GM21825 (cell line): ENCODE measurements around the gene DNAH10.
"Not testable (repeated sequence)": the region's sequence is repeated elsewhere in the genome, so short reads cannot be mapped to it uniquely, and the experiment has no call there.

Experiments used
- ATAC-seq: cut with Tn5 transposase; IDR thresholded peaks from one replicate; pipeline ENCODE4 v1.9.1; 2021; ENCODE audit warnings: mild to moderate bottlenecking, moderate library complexity; ENCODE audit not compliant: unreplicated experiment

Gene DNAH10

GRCh38 chr12:123946152-123946515 lies 184.0 kb downstream of the DNAH10 start:
- ATAC-seq = no peak

- not testable (repeated sequence) for ATAC-seq
Measured at GRCh38 chr12:123946516-123947505, 184.7 kb downstream of the DNAH10 start.

GRCh38 chr12:123947531-123947930 lies 185.4 kb downstream of the DNAH10 start:
- not testable (repeated sequence) for ATAC-seq

GRCh38 chr12:123948401-123948795 lies 186.3 kb downstream of the DNAH10 start:
- no peak for ATAC-seq

GRCh38 chr12:123948796-123949769 lies 187.0 kb downstream of the DNAH10 start:
- no peak for ATAC-seq

- no peak for ATAC-seq
Measured at GRCh38 chr12:123949770-123950165, 187.7 kb downstream of the DNAH10 start.

GRCh38 chr12:123950476-123951349 lies 188.6 kb downstream of the DNAH10 start:
- no peak for ATAC-seq

GRCh38 chr12:123951467-123951866 lies 189.4 kb downstream of the DNAH10 start:
- ATAC-seq = no peak

- ATAC-seq = no peak
Measured at GRCh38 chr12:123952037-123952436, 189.9 kb downstream of the DNAH10 start.

- no peak for ATAC-seq
Measured at GRCh38 chr12:123954647-123955350, 192.7 kb downstream of the DNAH10 start.

GRCh38 chr12:123956249-123956648 lies 194.1 kb downstream of the DNAH10 start:
- no peak for ATAC-seq

- no peak for ATAC-seq
Measured at GRCh38 chr12:123957196-123957595, 195.1 kb downstream of the DNAH10 start.

GRCh38 chr12:123958462-123958861 lies 196.4 kb downstream of the DNAH10 start:
- ATAC-seq = no peak

- no peak for ATAC-seq
Measured at GRCh38 chr12:123958876-123959275, 196.8 kb downstream of the DNAH10 start.

GRCh38 chr12:123960029-123960735 lies 198.1 kb downstream of the DNAH10 start:
- ATAC-seq = no peak

GRCh38 chr12:123960856-123961255 lies 198.8 kb downstream of the DNAH10 start:
- ATAC-seq = no peak

- ATAC-seq = no peak
Measured at GRCh38 chr12:123961585-123962345, 199.7 kb downstream of the DNAH10 start.

GRCh38 chr12:123962513-123962912 lies 200.4 kb downstream of the DNAH10 start:
- ATAC-seq = no peak
